ENCODE data around the gene NPL.
A peak's percentile ranks its signal among the peaks of the same experiment; 100 is the strongest.

The NPL gene

DNA sequence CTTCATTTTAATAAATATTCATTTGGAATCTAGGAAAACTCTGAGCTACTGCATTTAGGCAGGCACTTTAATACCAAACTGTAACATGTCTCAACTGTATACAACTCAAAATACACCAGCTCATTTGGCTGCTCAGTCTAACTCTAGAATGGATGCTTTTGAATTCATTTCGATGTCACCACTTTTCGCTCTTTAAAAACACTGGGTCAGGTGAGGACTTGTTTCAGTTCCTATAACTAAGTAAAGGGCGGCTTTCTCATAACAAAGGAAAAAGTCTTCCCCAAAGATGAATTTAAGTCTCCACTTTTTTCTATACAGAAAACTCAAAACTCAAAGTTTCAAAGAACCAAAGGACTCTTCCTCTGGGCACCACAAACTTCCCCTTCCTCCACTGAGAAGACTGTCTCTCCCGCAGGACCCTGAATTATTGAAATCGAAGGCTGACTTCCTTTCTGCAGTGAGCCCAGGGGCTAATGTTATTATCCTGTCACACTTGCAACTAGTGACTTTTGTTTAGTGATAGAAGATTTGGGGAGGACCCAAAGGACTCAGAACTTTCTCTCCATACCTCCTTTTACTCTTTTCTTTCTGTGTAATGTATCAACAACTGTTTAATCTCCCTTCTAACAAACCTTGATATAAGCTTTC lies 39.8 kb downstream of the NPL start:
- TF ChIP-seq POLR2A (IDR thresholded peaks at IDR 0.05; ENCODE audit: low read depth, low read length) (no peak), POLR2AphosphoS5 (IDR thresholded peaks at IDR 0.05; ENCODE audit: low read depth, low read length) (no peak), TAF1 (IDR thresholded peaks at IDR 0.05; ENCODE audit: borderline replicate concordance, low read depth, low read length) (no peak)
- FAIRE-seq (peak; percentile 44), DNase-seq (ENCODE audit: insufficient read length) (no peak)

GRCh38 chr1:182833271-182833670 lies 43.7 kb downstream of the NPL start:
- no peak for FAIRE-seq
- TF ChIP-seq TAF1 (IDR thresholded peaks at IDR 0.05; ENCODE audit: borderline replicate concordance, low read depth, low read length) = no peak
- no peak for TF ChIP-seq POLR2AphosphoS5 (IDR thresholded peaks at IDR 0.05; ENCODE audit: low read depth, low read length)
- TF ChIP-seq POLR2A (IDR thresholded peaks at IDR 0.05; ENCODE audit: low read depth, low read length) = no peak
- no peak for DNase-seq (ENCODE audit: insufficient read length)

- no peak for DNase-seq (ENCODE audit: insufficient read length)
- FAIRE-seq = no peak
- TF ChIP-seq TAF1 (IDR thresholded peaks at IDR 0.05; ENCODE audit: borderline replicate concordance, low read depth, low read length) (no peak), POLR2AphosphoS5 (IDR thresholded peaks at IDR 0.05; ENCODE audit: low read depth, low read length) (no peak), POLR2A (IDR thresholded peaks at IDR 0.05; ENCODE audit: low read depth, low read length) (no peak)
Measured at GRCh38 chr1:182834326-182834725, 44.8 kb downstream of the NPL start.

- FAIRE-seq (no peak), DNase-seq (ENCODE audit: insufficient read length) (no peak)
- TF ChIP-seq TAF1 (IDR thresholded peaks at IDR 0.05; ENCODE audit: borderline replicate concordance, low read depth, low read length) = no peak
- TF ChIP-seq POLR2A (IDR thresholded peaks at IDR 0.05; ENCODE audit: low read depth, low read length) = no peak
- TF ChIP-seq POLR2AphosphoS5 (IDR thresholded peaks at IDR 0.05; ENCODE audit: low read depth, low read length) = no peak
Measured at GRCh38 chr1:182835806-182836205, 46.2 kb downstream of the NPL start.

GRCh38 chr1:182839209-182840066 lies 49.9 kb downstream of the NPL start, which contains the start of gene DHX9:
Gene DHX9, plus strand, starts transcription at chr1:182839347. Its CDS starts 3,220 bp downstream, at chr1:182842567.
- DNase-seq (ENCODE audit: insufficient read length) (peak; percentile 88), FAIRE-seq (peak; percentile 100)
- peak; percentile 98 for TF ChIP-seq POLR2AphosphoS5 (IDR thresholded peaks at IDR 0.05; ENCODE audit: low read depth, low read length)
- peak; percentile 98 for TF ChIP-seq POLR2A (IDR thresholded peaks at IDR 0.05; ENCODE audit: low read depth, low read length)
- TF ChIP-seq TAF1 (IDR thresholded peaks at IDR 0.05; ENCODE audit: borderline replicate concordance, low read depth, low read length) = peak; percentile 89

- peak; percentile 40 for FAIRE-seq
- TF ChIP-seq TAF1 (IDR thresholded peaks at IDR 0.05; ENCODE audit: borderline replicate concordance, low read depth, low read length) (no peak), POLR2A (IDR thresholded peaks at IDR 0.05; ENCODE audit: low read depth, low read length) (no peak), POLR2AphosphoS5 (IDR thresholded peaks at IDR 0.05; ENCODE audit: low read depth, low read length) (no peak)
- DNase-seq (ENCODE audit: insufficient read length) = peak; percentile 13
Measured at GRCh38 chr1:182841368-182841988, 51.9 kb downstream of the NPL start.

DNA sequence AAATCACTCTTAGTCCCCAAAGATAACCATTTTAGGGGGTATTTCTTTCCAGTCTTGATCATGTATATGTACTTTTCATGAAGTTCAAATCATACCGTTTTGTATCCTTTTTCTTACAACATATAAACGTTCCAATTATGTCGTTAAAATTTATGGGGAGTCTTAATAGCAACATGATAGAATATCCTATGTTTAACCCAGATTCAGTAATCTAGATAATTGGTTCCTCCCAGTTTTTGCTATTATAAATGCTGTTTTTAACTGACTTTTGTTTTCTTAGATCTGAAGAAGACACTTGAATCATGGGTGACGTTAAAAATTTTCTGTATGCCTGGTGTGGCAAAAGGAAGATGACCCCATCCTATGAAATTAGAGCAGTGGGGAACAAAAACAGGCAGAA lies 52.7 kb downstream of the NPL start:
- FAIRE-seq (no peak), DNase-seq (ENCODE audit: insufficient read length) (no peak)
- TF ChIP-seq TAF1 (IDR thresholded peaks at IDR 0.05; ENCODE audit: borderline replicate concordance, low read depth, low read length) (no peak), POLR2A (IDR thresholded peaks at IDR 0.05; ENCODE audit: low read depth, low read length) (no peak), POLR2AphosphoS5 (IDR thresholded peaks at IDR 0.05; ENCODE audit: low read depth, low read length) (no peak)

GRCh38 chr1:182845379-182845778 lies 55.8 kb downstream of the NPL start:
- no peak for DNase-seq (ENCODE audit: insufficient read length)

GRCh38 chr1:182845894-182846293 lies 56.3 kb downstream of the NPL start:
- no peak for TF ChIP-seq POLR2AphosphoS5 (IDR thresholded peaks at IDR 0.05; ENCODE audit: low read depth, low read length)
- TF ChIP-seq TAF1 (IDR thresholded peaks at IDR 0.05; ENCODE audit: borderline replicate concordance, low read depth, low read length) = no peak
- TF ChIP-seq POLR2A (IDR thresholded peaks at IDR 0.05; ENCODE audit: low read depth, low read length) = no peak
- DNase-seq (ENCODE audit: insufficient read length) = no peak
- FAIRE-seq = no peak

More at GRCh38 chr1:182845379-182845778, 55.8 kb downstream of the NPL start:
- FAIRE-seq = no peak
- no peak for TF ChIP-seq POLR2A (IDR thresholded peaks at IDR 0.05; ENCODE audit: low read depth, low read length)
- no peak for TF ChIP-seq POLR2AphosphoS5 (IDR thresholded peaks at IDR 0.05; ENCODE audit: low read depth, low read length)
- no peak for TF ChIP-seq TAF1 (IDR thresholded peaks at IDR 0.05; ENCODE audit: borderline replicate concordance, low read depth, low read length)

GRCh38 chr1:182847105-182847504 lies 57.5 kb downstream of the NPL start:
- FAIRE-seq (no peak), DNase-seq (ENCODE audit: insufficient read length) (no peak)
- TF ChIP-seq POLR2A (IDR thresholded peaks at IDR 0.05; ENCODE audit: low read depth, low read length) (no peak), TAF1 (IDR thresholded peaks at IDR 0.05; ENCODE audit: borderline replicate concordance, low read depth, low read length) (no peak), POLR2AphosphoS5 (IDR thresholded peaks at IDR 0.05; ENCODE audit: low read depth, low read length) (no peak)

DNA sequence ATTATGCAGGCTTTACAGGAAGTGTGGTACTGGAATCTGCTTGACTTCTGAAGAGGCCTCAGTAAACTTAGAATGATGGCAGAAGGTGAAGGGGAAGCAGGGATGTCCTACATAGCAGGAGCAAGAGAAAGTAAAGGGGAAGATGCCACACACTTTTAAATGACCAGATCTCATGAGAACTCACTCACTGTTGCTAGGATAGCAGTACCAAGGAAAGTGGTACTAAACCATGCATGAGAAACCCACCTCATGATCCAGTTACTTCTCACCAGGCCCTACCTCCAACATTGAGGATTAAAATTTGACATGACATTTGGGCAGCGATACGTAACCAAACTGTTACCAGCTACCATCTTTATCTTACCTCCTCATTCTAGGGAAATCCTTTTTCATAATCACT lies 59.2 kb downstream of the NPL start:
- FAIRE-seq (no peak), DNase-seq (ENCODE audit: insufficient read length) (no peak)
- 0 out of 2 replicates have a peak, but pooled peaks have one; percentile 25 for TF ChIP-seq POLR2AphosphoS5 (IDR thresholded peaks at IDR 0.05; ENCODE audit: low read depth, low read length)
- no peak for TF ChIP-seq TAF1 (IDR thresholded peaks at IDR 0.05; ENCODE audit: borderline replicate concordance, low read depth, low read length)

Measured in GM12892 (cell line).